IPS DF 6.9 (cell line): ENCODE results near the gene IGFALS.

ENCODE experiments used
- DNase-seq: peaks from one replicate; pipeline ENCODE4 v3.0.0-alpha.2; 2013; ENCODE audit warnings: low read depth, low spot score
- H3K27ac ChIP-seq: one replicate; pipeline ENCODE4 v1.5.1; 2013; ENCODE audit warnings: low read length, control low read depth
- H3K27me3 ChIP-seq: 2 replicates; pipeline ENCODE4 v1.6.1; 2013; ENCODE audit warnings: mild to moderate bottlenecking, low read length; ENCODE audit not compliant: control insufficient read depth, insufficient read depth
- H3K36me3 ChIP-seq: 2 replicates; pipeline ENCODE4 v1.6.1; 2013; ENCODE audit warnings: low read length; ENCODE audit not compliant: control insufficient read depth, insufficient read depth
- H3K4me1 ChIP-seq: 2 replicates; pipeline ENCODE4 v1.6.1; 2013; ENCODE audit warnings: low read length; ENCODE audit not compliant: control insufficient read depth, insufficient read depth
- H3K4me3 ChIP-seq: 2 replicates; pipeline ENCODE4 v1.5.1; 2013; ENCODE audit warnings: mild to moderate bottlenecking, low read length
- H3K9me3 ChIP-seq: 2 replicates; pipeline ENCODE4 v1.6.1; 2013; ENCODE audit warnings: low read length, inconsistent platforms; ENCODE audit not compliant: control insufficient read depth, insufficient read depth
- WGBS: extraction: QIAGEN DNeasy Blood & Tissue Kit; methylation state at CpG from one replicate; pipeline ENCODE4 v1.1.7; 2013; ENCODE audit warnings: mixed read lengths, missing lambda C conversion rate; ENCODE audit not compliant: insufficient read length, insufficient coverage; 5-methylcytosine and 5-hydroxymethylcytosine counted together

Gene IGFALS

DNA sequence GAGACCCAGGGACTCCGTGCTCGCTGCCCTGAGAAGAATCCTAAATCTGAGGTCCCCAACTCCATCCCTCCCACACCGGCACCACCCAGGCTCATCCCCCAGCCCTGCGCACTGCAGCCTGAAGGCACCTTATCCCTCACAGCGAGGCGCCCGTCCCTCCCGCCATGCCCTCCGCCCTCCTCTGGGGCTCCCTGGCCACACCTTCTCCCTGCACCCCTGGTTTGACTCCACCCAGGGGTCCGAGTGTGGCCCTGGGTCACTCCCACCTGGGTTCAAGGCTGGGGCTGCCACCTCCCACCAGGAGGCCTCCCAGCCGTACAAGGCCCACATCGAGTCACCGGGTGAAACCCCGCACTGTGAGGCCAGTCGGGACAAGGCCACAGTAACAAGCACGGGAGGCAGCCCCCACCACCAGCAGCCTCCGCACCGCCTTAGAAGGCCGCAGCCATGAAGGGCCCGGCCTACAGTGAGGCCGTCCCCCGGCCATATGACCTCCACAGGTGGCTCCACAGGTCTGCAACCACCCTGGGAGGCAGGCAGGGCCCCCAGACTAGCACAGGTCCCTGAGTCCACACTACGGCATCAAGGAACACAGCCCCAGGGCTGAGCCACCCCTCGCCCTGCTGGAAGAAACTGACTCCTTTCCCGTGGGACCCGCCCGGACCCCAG, 24.8 kb upstream of the IGFALS start:
- WGBS = no CpG with 5 or more reads among the region's 27 CpGs
- H3K4me3 ChIP-seq = no peak overlapping the region
- DNase-seq = no peak
- H3K27ac ChIP-seq = no peak overlapping the region
- H3K9me3 ChIP-seq = no peaks in the 10 kb centered on the region
- H3K27me3 ChIP-seq = no peaks in the 10 kb centered on the region
- peaks cover 17% of the 10 kb centered on the region; the same call in 1 of the 2 replicates for H3K36me3 ChIP-seq
- H3K4me1 ChIP-seq = no peaks in the 10 kb centered on the region

GRCh38 chr16:1817716-1818115, 24.2 kb upstream of the IGFALS start:
- Histone ChIP-seq H3K27ac (no peak overlapping the region), H3K9me3 (no peaks in the 10 kb centered on the region), H3K27me3 (no peaks in the 10 kb centered on the region), H3K36me3 (peaks cover 17% of the 10 kb centered on the region; the same call in 1 of the 2 replicates), H3K4me3 (no peak overlapping the region), H3K4me1 (no peaks in the 10 kb centered on the region)
- DNase-seq = no peak
- WGBS = no CpG with 5 or more reads among the region's 17 CpGs

- no peaks in the 10 kb centered on the region for H3K9me3 ChIP-seq
- H3K36me3 ChIP-seq = peaks cover 17% of the 10 kb centered on the region; the same call in 1 of the 2 replicates
- no CpG with 5 or more reads among the region's 9 CpGs for whole genome bisulfite sequencing
- H3K4me1 ChIP-seq = no peaks in the 10 kb centered on the region
- DNase-seq = no peak
- H3K4me3 ChIP-seq = no peak overlapping the region
- no peaks in the 10 kb centered on the region for H3K27me3 ChIP-seq
- H3K27ac ChIP-seq = no peak overlapping the region
These were observed 23.7 kb upstream of the IGFALS start for GRCh38 chr16:1817276-1817589.

GRCh38 chr16:1816396-1817275, 23.1 kb upstream of the IGFALS start:
- no CpG with 5 or more reads among the region's 40 CpGs for WGBS
- no peaks in the 10 kb centered on the region for H3K9me3 ChIP-seq
- H3K36me3 ChIP-seq = peaks cover 15% of the 10 kb centered on the region; the same call in 1 of the 2 replicates
- no peak overlapping the region for H3K27ac ChIP-seq
- H3K27me3 ChIP-seq = no peaks in the 10 kb centered on the region
- no peak overlapping the region for H3K4me3 ChIP-seq
- no peaks in the 10 kb centered on the region for H3K4me1 ChIP-seq
- DNase-seq = no peak

GRCh38 chr16:1815461-1815860, 22.0 kb upstream of the IGFALS start:
- WGBS = no CpG with 5 or more reads among the region's 11 CpGs
- Histone ChIP-seq H3K27ac (no peak overlapping the region), H3K9me3 (no peaks in the 10 kb centered on the region), H3K27me3 (no peaks in the 10 kb centered on the region), H3K4me1 (no peaks in the 10 kb centered on the region), H3K36me3 (peaks cover 15% of the 10 kb centered on the region; the same call in 1 of the 2 replicates), H3K4me3 (no peak overlapping the region)
- DNase-seq = no peak

DNA sequence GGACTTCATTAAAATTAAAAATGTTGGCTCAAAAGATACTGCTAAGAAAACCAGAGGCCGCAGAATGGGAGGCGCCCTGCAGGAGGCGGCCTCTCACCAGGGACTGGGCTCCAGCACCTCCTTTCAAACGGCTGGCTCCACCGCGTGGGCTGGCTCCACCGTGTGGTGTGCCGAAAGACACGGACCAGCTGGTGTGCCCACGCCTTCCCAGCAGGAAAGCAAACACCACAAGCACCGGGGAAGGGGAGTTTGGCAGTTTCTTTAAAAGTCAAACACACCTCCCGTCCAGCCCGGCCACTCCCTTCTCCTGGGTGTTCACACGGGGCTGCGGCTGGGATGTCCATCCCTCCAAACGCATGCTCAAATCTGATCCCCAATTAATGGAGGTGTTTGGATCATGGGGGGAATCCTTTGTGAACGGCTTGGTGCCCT, 19.2 kb upstream of the IGFALS start:
- H3K4me1 ChIP-seq = no peaks in the 10 kb centered on the region
- H3K36me3 ChIP-seq = peaks cover 10% of the 10 kb centered on the region; the same call in 1 of the 2 replicates
- no peak for DNase-seq
- no CpG with 5 or more reads among the region's 17 CpGs for WGBS
- no peaks in the 10 kb centered on the region for H3K27me3 ChIP-seq
- no peak overlapping the region for H3K27ac ChIP-seq
- H3K4me3 ChIP-seq = no peak overlapping the region
- H3K9me3 ChIP-seq = no peaks in the 10 kb centered on the region

GRCh38 chr16:1810536-1810935, 17.0 kb upstream of the IGFALS start:
- WGBS = no CpG with 5 or more reads among the region's 16 CpGs
- Histone ChIP-seq H3K36me3 (0 out of 2 replicates have a peak, but pooled peaks cover 2% of the 10 kb centered on the region), H3K9me3 (no peaks in the 10 kb centered on the region), H3K4me3 (no peak overlapping the region), H3K27me3 (no peaks in the 10 kb centered on the region), H3K4me1 (no peaks in the 10 kb centered on the region), H3K27ac (no peak overlapping the region)
- DNase-seq = no peak

DNA sequence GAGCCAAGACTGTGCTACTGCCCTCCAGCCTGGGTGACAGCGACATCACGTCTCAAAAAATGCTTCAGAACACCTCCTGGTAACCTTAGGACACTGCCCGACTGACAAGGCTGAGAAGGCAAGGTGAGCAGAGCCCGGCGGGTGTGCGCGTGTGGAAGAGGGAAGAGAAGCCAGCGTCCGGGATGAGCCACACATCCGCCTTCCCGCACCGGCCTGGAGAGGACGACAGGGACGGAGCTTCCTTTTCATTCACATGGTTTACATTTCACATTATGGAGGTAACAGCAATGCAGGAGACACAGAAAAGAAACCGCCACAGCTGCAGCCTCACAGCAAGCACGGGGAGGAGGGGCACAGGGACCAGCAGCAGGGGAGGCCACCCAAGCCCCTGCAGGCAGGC, 16.6 kb upstream of the IGFALS start:
- Histone ChIP-seq H3K4me3 (no peak overlapping the region), H3K27me3 (no peaks in the 10 kb centered on the region), H3K9me3 (no peaks in the 10 kb centered on the region), H3K36me3 (no peaks in the 10 kb centered on the region), H3K4me1 (no peaks in the 10 kb centered on the region), H3K27ac (no peak overlapping the region)
- no peak for DNase-seq
- WGBS = no CpG with 5 or more reads among the region's 16 CpGs

DNA sequence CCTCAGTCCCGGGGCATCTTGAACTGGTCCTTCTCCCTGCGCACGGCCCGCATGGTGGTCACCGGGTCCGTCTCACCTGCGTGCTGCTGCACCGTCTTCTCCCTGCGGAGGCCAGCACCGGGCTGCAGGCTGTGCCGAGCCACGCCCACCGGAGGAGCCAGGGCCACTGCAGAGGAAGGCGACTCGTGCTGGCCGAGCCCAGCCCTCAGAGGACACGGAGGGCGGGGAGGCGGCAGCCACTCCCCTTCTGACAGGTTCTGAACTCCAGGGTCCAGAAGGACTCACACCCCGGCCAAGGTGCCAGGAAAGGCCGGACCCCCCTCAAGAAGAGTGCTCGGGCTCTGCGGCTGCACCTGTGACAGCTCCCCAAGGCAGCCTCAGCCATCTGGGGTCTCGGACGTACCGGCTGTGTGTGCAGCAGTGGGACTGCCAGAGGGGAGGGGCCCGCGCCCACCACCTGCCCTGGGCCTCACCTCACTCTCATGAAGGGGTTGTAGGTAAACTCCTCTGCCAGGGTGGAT, 15.8 kb upstream of the IGFALS start:
- no peak overlapping the region for H3K27ac ChIP-seq
- no peaks in the 10 kb centered on the region for H3K4me1 ChIP-seq
- no peaks in the 10 kb centered on the region for H3K36me3 ChIP-seq
- H3K9me3 ChIP-seq = no peaks in the 10 kb centered on the region; the same call in 1 of the 2 replicates
- WGBS = no CpG with 5 or more reads among the region's 28 CpGs
- H3K4me3 ChIP-seq = no peak overlapping the region
- H3K27me3 ChIP-seq = no peaks in the 10 kb centered on the region
- no peak for DNase-seq

DNA sequence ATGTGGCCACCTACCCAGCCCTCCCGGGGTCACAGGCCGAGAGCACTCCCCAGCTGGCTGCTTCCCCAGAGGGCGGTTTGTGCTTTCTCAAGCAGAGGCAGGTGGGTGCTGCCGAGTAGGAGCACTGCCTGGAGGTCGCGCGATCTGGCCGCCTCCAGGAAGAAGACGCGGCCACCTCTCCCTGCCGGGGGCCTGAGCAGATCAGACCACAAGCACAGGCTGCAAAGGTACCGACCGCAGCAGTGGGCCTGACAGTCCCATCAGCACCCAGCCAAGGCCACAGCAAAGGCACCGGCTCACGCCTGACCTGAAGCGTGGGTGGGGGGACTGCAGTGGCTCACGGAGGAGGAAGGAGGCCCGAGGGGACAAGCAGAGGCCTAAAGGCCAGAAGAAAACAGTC, 15.2 kb upstream of the IGFALS start:
- Histone ChIP-seq H3K36me3 (no peaks in the 10 kb centered on the region), H3K4me3 (no peak overlapping the region), H3K27ac (no peak overlapping the region), H3K27me3 (no peaks in the 10 kb centered on the region), H3K4me1 (no peaks in the 10 kb centered on the region), H3K9me3 (no peaks in the 10 kb centered on the region; the same call in 1 of the 2 replicates)
- no CpG with 5 or more reads among the region's 18 CpGs for WGBS
- no peak for DNase-seq
